H9 (cell line): Measurements from ENCODE around the gene DUSP1. TPM values are rescaled to one million over a fixed set of nuclear protein-coding genes. Genes with fewer than 3 reads are reported as not detected.

Experiments
- DNase-seq: peaks from one replicate; pipeline ENCODE4 v3.0.0-alpha.2; 2017
- H2AFZ ChIP-seq: one replicate; pipeline ENCODE4 v1.6.1; 2013; ENCODE audit warnings: mild to moderate bottlenecking, low read length, control low read depth, moderate library complexity
- H2AK5ac ChIP-seq: 2 replicates; pipeline ENCODE4 v1.6.1; 2013; ENCODE audit warnings: low read length, control low read depth, mixed read lengths; ENCODE audit not compliant: insufficient read length
- H2BK120ac ChIP-seq: one replicate; pipeline ENCODE4 v1.6.1; 2013; ENCODE audit warnings: low read depth, mild to moderate bottlenecking, low read length, control low read depth, inconsistent platforms; ENCODE audit not compliant: poor library complexity, severe bottlenecking
- H2BK12ac ChIP-seq: 2 replicates; pipeline ENCODE4 v1.6.1; 2013; ENCODE audit warnings: low read length, control low read depth, mixed read lengths, low read depth; ENCODE audit not compliant: insufficient read length
- H2BK15ac ChIP-seq: 2 replicates; pipeline ENCODE4 v1.6.1; 2013; ENCODE audit warnings: low read depth, low read length, control low read depth
- H2BK20ac ChIP-seq: one replicate; pipeline ENCODE4 v1.6.1; 2013; ENCODE audit warnings: low read depth, mild to moderate bottlenecking, low read length, control low read depth, inconsistent platforms; ENCODE audit not compliant: poor library complexity, severe bottlenecking
- H2BK5ac ChIP-seq: 2 replicates; pipeline ENCODE4 v1.6.1; 2013; ENCODE audit warnings: low read length, control low read depth, mixed read lengths; ENCODE audit not compliant: insufficient read length
- H3K14ac ChIP-seq: 2 replicates; pipeline ENCODE4 v1.6.1; 2013; ENCODE audit warnings: low read length, control low read depth; ENCODE audit not compliant: insufficient read depth
- H3K18ac ChIP-seq: 2 replicates; pipeline ENCODE4 v1.6.1; 2013; ENCODE audit warnings: low read depth, mild to moderate bottlenecking, mixed read lengths, low read length, control low read depth; ENCODE audit not compliant: insufficient read length
- H3K23ac ChIP-seq: 2 replicates; pipeline ENCODE4 v1.6.1; 2013; ENCODE audit warnings: low read length, control low read depth, mixed read lengths, low read depth; ENCODE audit not compliant: insufficient read length
- H3K23me2 ChIP-seq: 2 replicates; pipeline ENCODE4 v1.6.1; 2013; ENCODE audit warnings: low read depth, mild to moderate bottlenecking, mixed read lengths, low read length, control low read depth; ENCODE audit not compliant: insufficient read length, poor library complexity, severe bottlenecking
- H3K27ac ChIP-seq: 2 replicates; pipeline ENCODE4 v1.5.1; 2013; ENCODE audit warnings: low read length, control low read depth, mixed read lengths, low read depth; ENCODE audit not compliant: insufficient read length
- H3K27me3 ChIP-seq: 2 replicates; pipeline ENCODE4 v1.6.1; 2013; ENCODE audit warnings: low read length, control low read depth, inconsistent platforms; ENCODE audit not compliant: insufficient read depth
- H3K4ac ChIP-seq: 2 replicates; pipeline ENCODE4 v1.6.1; 2013; ENCODE audit warnings: low read depth, mild to moderate bottlenecking, control low read depth, inconsistent platforms, low read length, moderate library complexity
- H3K4me1 ChIP-seq: 2 replicates; pipeline ENCODE4 v1.6.1; 2013; ENCODE audit warnings: low read length, control low read depth, inconsistent platforms; ENCODE audit not compliant: insufficient read depth
- H3K4me2 ChIP-seq: 2 replicates; pipeline ENCODE4 v1.6.1; 2013; ENCODE audit warnings: low read length, control low read depth, mixed read lengths; ENCODE audit not compliant: insufficient read length, insufficient read depth
- H3K56ac ChIP-seq: 2 replicates; pipeline ENCODE4 v1.6.1; 2013; ENCODE audit warnings: low read depth, mild to moderate bottlenecking, mixed read lengths, low read length, control low read depth; ENCODE audit not compliant: insufficient read length
- H3K79me1 ChIP-seq: 2 replicates; pipeline ENCODE4 v1.6.1; 2013; ENCODE audit warnings: low read depth, mild to moderate bottlenecking, moderate library complexity, low read length, control low read depth, inconsistent platforms; ENCODE audit not compliant: insufficient read depth, poor library complexity, severe bottlenecking
- H3K79me2 ChIP-seq: 2 replicates; pipeline ENCODE4 v1.6.1; 2013; ENCODE audit warnings: low read length, control low read depth, inconsistent platforms; ENCODE audit not compliant: insufficient read depth
- H3K9ac ChIP-seq: 2 replicates; pipeline ENCODE4 v1.6.1; 2013; ENCODE audit warnings: low read length, control low read depth, mixed read lengths; ENCODE audit not compliant: insufficient read length; ENCODE audit errors: extremely low read depth
- H3K9me3 ChIP-seq: one replicate; pipeline ENCODE4 v1.6.1; 2013; ENCODE audit warnings: low read depth, low read length, inconsistent platforms; ENCODE audit not compliant: control insufficient read depth
- H3T11ph ChIP-seq: one replicate; pipeline ENCODE4 v1.6.1; 2013; ENCODE audit warnings: mild to moderate bottlenecking, low read length, control low read depth, inconsistent platforms
- H4K20me1 ChIP-seq: one replicate; pipeline ENCODE4 v1.6.1; 2013; ENCODE audit not compliant: control insufficient read depth, insufficient read length, insufficient read depth
- H4K5ac ChIP-seq: 2 replicates; pipeline ENCODE4 v1.6.1; 2013; ENCODE audit warnings: low read depth, mild to moderate bottlenecking, mixed read lengths, low read length, control low read depth; ENCODE audit not compliant: insufficient read length
- H4K8ac ChIP-seq: replicated peaks from 2 replicates; pipeline ENCODE4 v1.6.1; 2013; ENCODE audit warnings: low read length, control low read depth, mixed read lengths, low read depth; ENCODE audit not compliant: insufficient read length
- H4K91ac ChIP-seq: 2 replicates; pipeline ENCODE4 v1.6.1; 2013; ENCODE audit warnings: low read depth, mild to moderate bottlenecking, moderate library complexity, mixed read lengths, low read length, control low read depth; ENCODE audit not compliant: insufficient read length
- H3K27ac Mint-ChIP-seq, 3 experiments: 2 replicates in 2 of 3; 3 replicates in 1 of 3; pipeline ENCODE4 v1.8.0; 2020 to 2021; ENCODE audit warnings: mixed read lengths in 3 of 3, mild to moderate bottlenecking in 1 of 3, moderate library complexity in 1 of 3
- H3K27me3 Mint-ChIP-seq: 2 replicates; pipeline ENCODE4 v1.8.0; 2021; ENCODE audit warnings: low read depth, mild to moderate bottlenecking, moderate library complexity, mixed read lengths
- H3K36me3 Mint-ChIP-seq, 3 experiments: 2 replicates in 2 of 3; 3 replicates in 1 of 3; pipeline ENCODE4 v1.8.0; 2020 to 2021; ENCODE audit warnings: low read depth in 3 of 3, mixed read lengths in 3 of 3; ENCODE audit not compliant: insufficient read depth in 1 of 3
- H3K4me1 Mint-ChIP-seq, 2 experiments: 2 replicates each; pipeline ENCODE4 v1.8.0; 2020; ENCODE audit warnings: mixed read lengths in 2 of 2
- H3K4me3 Mint-ChIP-seq, 2 experiments: 2 replicates in 1 of 2; 3 replicates in 1 of 2; pipeline ENCODE4 v1.8.0; 2020 to 2021; ENCODE audit warnings: mild to moderate bottlenecking in 2 of 2, mixed read lengths in 2 of 2, moderate library complexity in 1 of 2
- H3K9me3 Mint-ChIP-seq, 2 experiments: 2 replicates in 1 of 2; 3 replicates in 1 of 2; pipeline ENCODE4 v1.8.0; 2020; ENCODE audit warnings: mild to moderate bottlenecking in 2 of 2, mixed read lengths in 2 of 2, moderate library complexity in 1 of 2
- CTCF ChIP-seq: fragments of 200-600 bp; sonication (generic); conservative IDR thresholded peaks from 3 replicates; pipeline ENCODE4 v1.8.0; 2021; ENCODE audit warnings: antibody characterized with exemption, mild to moderate bottlenecking
- WGBS: extraction: QIAGEN DNeasy Blood & Tissue Kit; methylation state at CpG from one replicate; pipeline ENCODE4 v1.1.7; 2013; ENCODE audit warnings: missing lambda C conversion rate, low lambda C conversion rate, mixed read lengths; ENCODE audit not compliant: insufficient read length; ENCODE audit errors: extremely low coverage; 5-methylcytosine and 5-hydroxymethylcytosine counted together
- total RNA-seq: library from RNA; stranded (reverse); gene quantifications from 2 replicates; pipeline ENCODE4 v1.2.1, GENCODE V29; 2021

DUSP1 gene
- total RNA-seq, 1 experiment from 2014 or later, result 10.9 TPM

- H3K56ac ChIP-seq, result no peak overlapping the region
- H4K8ac ChIP-seq, result no peak overlapping the region
- no peak overlapping the region for H3K4me3 Mint-ChIP-seq
- H3K18ac ChIP-seq, result no peak overlapping the region
- no peaks in the 10 kb centered on the region for H3K27me3 ChIP-seq
- no peak overlapping the region for H4K5ac ChIP-seq
- H3T11ph ChIP-seq, result no peak overlapping the region
- H2AFZ ChIP-seq, result no peak overlapping the region
- H3K27ac Mint-ChIP-seq, result no peak overlapping the region
- no peaks in the 10 kb centered on the region for H3K79me2 ChIP-seq
- H2BK120ac ChIP-seq, result no peak overlapping the region
- no peak overlapping the region for H2BK12ac ChIP-seq
- H3K4me1 Mint-ChIP-seq, result peaks cover 18 to 24% of the 10 kb centered on the region in 2 experiments
- no peak overlapping the region for H2AK5ac ChIP-seq
- H2BK15ac ChIP-seq, result no peak overlapping the region
- H4K20me1 ChIP-seq, result no peaks in the 10 kb centered on the region
- no peak overlapping the region for H3K23ac ChIP-seq
- no peak overlapping the region for H2BK20ac ChIP-seq
- no peaks in the 10 kb centered on the region for H3K79me1 ChIP-seq
- H3K36me3 Mint-ChIP-seq, result no peaks in the 10 kb centered on the region; a peak in 1 of 7 replicates
- peaks cover 41% of the 10 kb centered on the region for H3K27me3 Mint-ChIP-seq
- H3K4me2 ChIP-seq, result no peak overlapping the region
- H3K9me3 Mint-ChIP-seq, result no peaks in the 10 kb centered on the region
- H3K9ac ChIP-seq, result no peak overlapping the region
- H3K14ac ChIP-seq, result no peak overlapping the region
- no peaks in the 10 kb centered on the region for H3K4me1 ChIP-seq
- H2BK5ac ChIP-seq, result no peak overlapping the region
- no peak overlapping the region for H3K27ac ChIP-seq
- TF ChIP-seq CTCF, result no peak
- H3K23me2 ChIP-seq, result no peaks in the 10 kb centered on the region
- WGBS, result no CpG with 5 or more reads among the region's 3 CpGs
- no peak overlapping the region for H3K4ac ChIP-seq
- no peaks in the 10 kb centered on the region for H3K9me3 ChIP-seq
- no peak for DNase-seq
- no peak overlapping the region for H4K91ac ChIP-seq
These were observed 48.6 kb upstream of the DUSP1 start for GRCh38 chr5:172819569-172819968.
